B cell (primary cell): ENCODE data around the gene PGF. TPM values are rescaled to one million over a fixed set of nuclear protein-coding genes. Genes with fewer than 3 reads are reported as not detected.

ENCODE experiments used
- ATAC-seq: fragments of 200-7000 bp; cut with Tn5 transposase; one replicate; pipeline ENCODE4 v1.10.0; 2021; ENCODE audit warnings: low read depth, mild to moderate bottlenecking, moderate number of reproducible peaks, moderate library complexity
- CTCF ChIA-PET: fragments of 350-600 bp; sonication (Branson Sonifier 250); formaldehyde crosslinking; loops from one replicate; lab custom pipeline; 2021; ENCODE audit warnings: antibody characterized with exemption, inconsistent platforms; lab: Charles Lee
- POLR2A ChIA-PET: fragments of 350-600 bp; sonication (Branson Sonifier 250); formaldehyde crosslinking; loops from one replicate; lab custom pipeline; 2021; ENCODE audit warnings: antibody characterized with exemption; lab: Charles Lee
- DNase-seq: peaks from one replicate; pipeline ENCODE4 v3.0.0; 2013
- H2AFZ ChIP-seq: 2 replicates; pipeline ENCODE4 v1.6.1; 2012; ENCODE audit warnings: mild to moderate bottlenecking, low read depth, low read length; ENCODE audit not compliant: insufficient read depth, poor library complexity, severe bottlenecking
- H3K27ac ChIP-seq, 2 donors: 1 replicate in 1 of 2; 2 replicates in 1 of 2; pipeline ENCODE4 v1.5.1; 2012 to 2013; ENCODE audit warnings: low read length in 2 of 2, mild to moderate bottlenecking in 2 of 2, moderate library complexity in 1 of 2
- H3K27me3 ChIP-seq, 4 experiments: fragments of 200-600 bp in 1 of 4; sonication (generic) in 1 of 4; replicated peaks in 1 of 4; 1 replicate in 2 of 4; 2 replicates in 2 of 4; pipeline versions ENCODE4 v1.6.1 to v1.7.0; 2013 to 2016; ENCODE audit warnings: low read length in 3 of 4, mild to moderate bottlenecking in 2 of 4, mixed read lengths in 1 of 4, moderate library complexity in 1 of 4; ENCODE audit not compliant: insufficient read depth in 4 of 4, control insufficient read depth in 3 of 4; ENCODE audit errors: control extremely low read depth in 1 of 4
- H3K36me3 ChIP-seq, 2 experiments: replicated peaks in 1 of 2; 1 replicate in 1 of 2; 2 replicates in 1 of 2; pipeline versions ENCODE4 v1.6.1 to v1.7.1; 2013; ENCODE audit warnings: low read length in 1 of 2; ENCODE audit not compliant: insufficient read depth in 2 of 2, control insufficient read depth in 1 of 2; ENCODE audit errors: control extremely low read depth in 1 of 2, extremely low read depth in 1 of 2
- H3K4me1 ChIP-seq, 2 donors: fragments of 200-600 bp in 1 of 2; sonication (generic) in 1 of 2; 1 replicate in 1 of 2; 2 replicates in 1 of 2; pipeline versions ENCODE4 v1.5.1 to v1.6.1; 2013 to 2017; ENCODE audit warnings: low read length in 2 of 2; ENCODE audit not compliant: control insufficient read depth in 2 of 2, insufficient read depth in 2 of 2
- H3K4me2 ChIP-seq: replicated peaks from 2 replicates; pipeline ENCODE3; 2012; ENCODE audit warnings: mild to moderate bottlenecking, low read depth, low read length; ENCODE audit not compliant: poor library complexity, severe bottlenecking
- H3K4me3 ChIP-seq, 5 experiments: fragments of 200-600 bp in 1 of 5; sonication (generic) in 1 of 5; 1 replicate in 3 of 5; 2 replicates in 2 of 5; pipeline versions ENCODE4 v1.5.1 to v1.7.0; 2011 to 2016; ENCODE audit warnings: low read length in 4 of 5, mild to moderate bottlenecking in 4 of 5, low read depth in 2 of 5, control low read depth in 1 of 5, moderate library complexity in 1 of 5; ENCODE audit not compliant: insufficient read depth in 1 of 5; ENCODE audit errors: control extremely low read depth in 1 of 5, extremely low read depth in 1 of 5
- H3K79me2 ChIP-seq: fragments of 200-600 bp; sonication (generic); one replicate; pipeline ENCODE4 v1.6.0; 2016; ENCODE audit warnings: low read length; ENCODE audit not compliant: control insufficient read depth, insufficient read depth
- H3K9ac ChIP-seq: fragments of 200-600 bp; sonication (generic); 2 replicates; pipeline ENCODE4 v1.6.1; 2017; ENCODE audit warnings: mild to moderate bottlenecking, low read length, moderate library complexity
- H3K9me3 ChIP-seq, 3 donors: one replicate each; pipeline versions ENCODE4 v1.6.1 to v1.7.1; 2013; ENCODE audit warnings: low read length in 2 of 3; ENCODE audit not compliant: control insufficient read depth in 2 of 3, insufficient read depth in 1 of 3; ENCODE audit errors: control extremely low read depth in 1 of 3
- H4K20me1 ChIP-seq: 2 replicates; pipeline ENCODE4 v1.6.0; 2012; ENCODE audit warnings: mild to moderate bottlenecking, low read length; ENCODE audit not compliant: insufficient read depth, control insufficient read depth, poor library complexity, severe bottlenecking
- H3K27ac Mint-ChIP-seq: one replicate; pipeline ENCODE4 v1.8.0; 2021; ENCODE audit warnings: mixed read lengths
- H3K27me3 Mint-ChIP-seq: one replicate; pipeline ENCODE4 v1.8.0; 2021; ENCODE audit warnings: mixed read lengths
- H3K4me1 Mint-ChIP-seq: one replicate; pipeline ENCODE4 v1.8.0; 2021; ENCODE audit warnings: mixed read lengths
- H3K4me3 Mint-ChIP-seq: one replicate; pipeline ENCODE4 v1.8.0; 2021; ENCODE audit warnings: mixed read lengths
- H3K9me3 Mint-ChIP-seq: one replicate; pipeline ENCODE4 v1.8.0; 2022; ENCODE audit warnings: mixed read lengths; ENCODE audit not compliant: insufficient read depth
- EZH2 ChIP-seq: IDR thresholded peaks from 2 replicates; pipeline ENCODE4 v1.6.1; 2012; ENCODE audit warnings: borderline replicate concordance, low read depth, mild to moderate bottlenecking, moderate library complexity, low read length; ENCODE audit not compliant: insufficient read depth, poor library complexity, severe bottlenecking
- WGBS: methylation state at CpG from one replicate; pipeline ENCODE4 v1.1.5; 2013; ENCODE audit warnings: missing lambda C conversion rate; ENCODE audit not compliant: insufficient coverage; 5-methylcytosine and 5-hydroxymethylcytosine counted together
- intact Hi-C: fragments of 100-400 bp; cut with micrococcal nuclease; formaldehyde crosslinking; loops from one replicate; pipeline ENCODE4 v1.10.0; 2022
- polyA plus RNA-seq: library from polyadenylated mRNA; depleted of rRNA; stranded (reverse); fragments of >200 nt; gene quantifications from 2 replicates; pipeline ENCODE4 v1.2.3, GENCODE V29; 2012
- total RNA-seq, 2 donors: library from RNA; stranded (reverse); fragments of 120-200 nt in 1 of 2; gene quantifications; 1 replicate in 1 of 2; 2 replicates in 1 of 2; pipeline versions ENCODE4 v1.2.3 to v1.2.4, GENCODE V29; 2013 to 2022
- TF ChIP-seq, protein P1 (sequence below): fragments of 200-600 bp; IDR thresholded peaks from one replicate; pipeline ENCODE4 v1.8.0; 2022; ENCODE audit warnings: antibody characterized with exemption, mild to moderate bottlenecking

The PGF gene
- total and polyA plus RNA-seq, 2 donors (not counting 1 experiment from before 2014, with no cell fraction given), result 0.07 to 0.47 TPM

DNA sequence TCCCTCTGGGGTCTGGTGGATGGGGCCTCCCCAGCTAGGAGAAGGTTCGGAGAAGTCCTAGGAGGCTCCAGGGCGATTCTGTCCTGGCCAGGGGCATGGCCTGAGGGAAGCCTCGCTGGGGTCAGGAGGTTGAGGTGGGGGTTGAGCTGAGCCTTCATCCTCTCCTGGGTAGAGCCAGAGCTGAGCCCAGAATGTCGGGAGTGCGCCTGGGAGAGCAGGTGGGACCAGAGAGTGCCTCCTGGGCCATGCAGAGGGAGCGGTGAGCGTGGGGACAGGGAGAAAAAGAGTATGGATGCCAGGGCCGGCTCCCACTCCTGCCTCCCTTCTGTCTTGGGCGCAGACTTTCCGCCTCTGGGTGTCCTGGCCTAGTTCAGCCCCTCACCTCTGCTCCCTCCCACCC lies 45.5 kb downstream of the PGF start:
- ATAC-seq (no peak), DNase-seq (no peak)
- Mint-ChIP-seq H3K9me3 (no peaks in the 10 kb centered on the region), H3K27me3 (no peaks in the 10 kb centered on the region), H3K27ac (no peak overlapping the region), H3K4me3 (no peak overlapping the region), H3K4me1 (peaks cover 16% of the 10 kb centered on the region)
- TF ChIP-seq EZH2, result no peak
- TF ChIP-seq, protein P1, sequence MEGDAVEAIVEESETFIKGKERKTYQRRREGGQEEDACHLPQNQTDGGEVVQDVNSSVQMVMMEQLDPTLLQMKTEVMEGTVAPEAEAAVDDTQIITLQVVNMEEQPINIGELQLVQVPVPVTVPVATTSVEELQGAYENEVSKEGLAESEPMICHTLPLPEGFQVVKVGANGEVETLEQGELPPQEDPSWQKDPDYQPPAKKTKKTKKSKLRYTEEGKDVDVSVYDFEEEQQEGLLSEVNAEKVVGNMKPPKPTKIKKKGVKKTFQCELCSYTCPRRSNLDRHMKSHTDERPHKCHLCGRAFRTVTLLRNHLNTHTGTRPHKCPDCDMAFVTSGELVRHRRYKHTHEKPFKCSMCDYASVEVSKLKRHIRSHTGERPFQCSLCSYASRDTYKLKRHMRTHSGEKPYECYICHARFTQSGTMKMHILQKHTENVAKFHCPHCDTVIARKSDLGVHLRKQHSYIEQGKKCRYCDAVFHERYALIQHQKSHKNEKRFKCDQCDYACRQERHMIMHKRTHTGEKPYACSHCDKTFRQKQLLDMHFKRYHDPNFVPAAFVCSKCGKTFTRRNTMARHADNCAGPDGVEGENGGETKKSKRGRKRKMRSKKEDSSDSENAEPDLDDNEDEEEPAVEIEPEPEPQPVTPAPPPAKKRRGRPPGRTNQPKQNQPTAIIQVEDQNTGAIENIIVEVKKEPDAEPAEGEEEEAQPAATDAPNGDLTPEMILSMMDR, result no peak
- Histone ChIP-seq H3K4me3 (no peak overlapping the region), H2AFZ (no peak overlapping the region), H3K4me2 (no peak overlapping the region), H3K27me3 (no peaks in the 10 kb centered on the region), H3K36me3 (no peaks in the 10 kb centered on the region), H4K20me1 (peaks cover 5% of the 10 kb centered on the region), H3K27ac (no peak overlapping the region), H3K4me1 (peaks cover 12 to 25% of the 10 kb centered on the region in 2 donors), H3K9me3 (no peaks in the 10 kb centered on the region), H3K9ac (no peak overlapping the region), H3K79me2 (no peaks in the 10 kb centered on the region)
- WGBS, result 94% methylated on average over 10 of the region's 10 CpGs
- ChIA-PET CTCF (interaction anchor here (0.9 to 25.3 kb wide), 3 partner anchors 15 to 178 kb away, joined by 4 to 926 read pairs (median 8); partner anchors contain the start of genes DLST and PROX2), POLR2A (no interaction called here)
- intact Hi-C loops, result no loop called here

DNA sequence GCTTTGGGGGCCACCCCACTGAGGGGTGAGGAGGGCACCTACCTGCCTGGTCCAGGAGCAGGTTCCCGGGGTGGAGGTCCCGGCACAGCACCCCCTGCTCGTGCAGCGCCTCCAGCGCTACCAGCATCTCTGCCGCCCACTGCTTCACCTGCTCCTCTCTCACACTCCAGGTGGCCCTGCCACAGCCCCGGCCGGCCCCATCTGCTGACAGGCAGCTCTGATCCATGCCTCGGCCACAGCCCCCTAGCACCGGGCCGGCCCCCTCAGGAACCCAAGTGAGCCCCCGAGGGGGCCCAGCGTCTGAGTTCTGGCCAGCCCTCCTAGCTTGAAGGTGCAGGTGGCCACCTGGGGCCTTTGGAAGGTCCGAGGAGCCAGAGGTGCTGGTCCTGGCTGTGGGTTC lies 45.9 kb downstream of the PGF start:
- TF ChIP-seq, protein P1, result no peak
- no peak for TF ChIP-seq EZH2
- Histone ChIP-seq H3K79me2 (no peaks in the 10 kb centered on the region), H3K9me3 (no peaks in the 10 kb centered on the region), H4K20me1 (peaks cover 5% of the 10 kb centered on the region), H3K27ac (no peak overlapping the region), H2AFZ (no peak overlapping the region), H3K27me3 (no peaks in the 10 kb centered on the region), H3K4me3 (no peak overlapping the region), H3K4me2 (no peak overlapping the region), H3K4me1 (peaks cover 12 to 30% of the 10 kb centered on the region in 2 donors), H3K9ac (no peak overlapping the region), H3K36me3 (no peaks in the 10 kb centered on the region)
- CTCF ChIA-PET, result interaction anchor here (0.9 to 25.3 kb wide), 2 partner anchors 15 to 44 kb away, joined by 4 to 926 read pairs; partner anchors contain the start of genes DLST and PROX2
- H3K9me3 Mint-ChIP-seq, result no peaks in the 10 kb centered on the region
- H3K27me3 Mint-ChIP-seq, result no peaks in the 10 kb centered on the region
- ATAC-seq, result no peak
- no peak for DNase-seq
- intact Hi-C loops, result no loop called here
- POLR2A ChIA-PET, result no interaction called here
- WGBS, result 92% methylated on average over 14 of the region's 14 CpGs
- H3K4me3 Mint-ChIP-seq, result no peak overlapping the region
- no peak overlapping the region for H3K27ac Mint-ChIP-seq
- H3K4me1 Mint-ChIP-seq, result peaks cover 20% of the 10 kb centered on the region
